IMR-90 (cell line): ENCODE data around the gene PIGP. TPM values are rescaled to one million over a fixed set of nuclear protein-coding genes. Genes with fewer than 3 reads are reported as not detected.

Source experiments
- ATAC-seq: fragments of 200-7000 bp; cut with Tn5 transposase; 2 replicates; pipeline ENCODE4 v1.9.1; 2020; ENCODE audit warnings: low read depth, mild to moderate bottlenecking, moderate library complexity
- BruUV-seq: library from RNA; stranded (reverse); fragments of 400-500 nt; replicated peaks from 2 replicates; lab custom pipeline; 2021; lab: Mats Ljungman, UMichigan
- CTCF ChIA-PET: fragments of 300-600 bp; formaldehyde crosslinking; extraction: SDS; loops from one replicate; lab custom pipeline; 2021; ENCODE audit warnings: antibody characterized with exemption; lab: Yijun Ruan, JAX
- POLR2A ChIA-PET: fragments of 300-600 bp; sonication (Branson Sonifier 250); formaldehyde crosslinking; loops from one replicate; lab custom pipeline; 2022; ENCODE audit warnings: antibody characterized with exemption; ENCODE audit not compliant: unreplicated experiment; lab: Charles Lee
- DNase-seq: peaks from one replicate; pipeline ENCODE4 v3.0.0; 2013
- H2AFZ ChIP-seq: replicated peaks from 2 replicates; pipeline ENCODE3; 2013; ENCODE audit warnings: low read length, mild to moderate bottlenecking; ENCODE audit not compliant: poor library complexity
- H2AK5ac ChIP-seq: 2 replicates; pipeline ENCODE4 v1.6.1; 2013; ENCODE audit warnings: low read depth, low read length, inconsistent platforms
- H2AK9ac ChIP-seq: replicated peaks from 2 replicates; pipeline ENCODE3; 2013; ENCODE audit warnings: mild to moderate bottlenecking, low read depth, low read length, moderate library complexity; ENCODE audit not compliant: poor library complexity
- H2BK120ac ChIP-seq: 2 replicates; pipeline ENCODE4 v1.6.1; 2013; ENCODE audit warnings: low read depth, low read length, inconsistent platforms
- H2BK15ac ChIP-seq: 3 replicates; pipeline ENCODE4 v1.6.1; 2013; ENCODE audit warnings: low read depth, low read length, inconsistent platforms
- H2BK20ac ChIP-seq: 2 replicates; pipeline ENCODE4 v1.6.1; 2013; ENCODE audit warnings: low read depth, mild to moderate bottlenecking, inconsistent platforms, low read length, moderate library complexity
- H2BK5ac ChIP-seq: 2 replicates; pipeline ENCODE4 v1.6.1; 2013; ENCODE audit warnings: mild to moderate bottlenecking, low read depth, low read length, inconsistent platforms; ENCODE audit not compliant: poor library complexity, severe bottlenecking
- H3K14ac ChIP-seq: replicated peaks from 2 replicates; pipeline ENCODE4 v1.6.1; 2013; ENCODE audit warnings: low read depth, low read length, inconsistent platforms
- H3K18ac ChIP-seq: 2 replicates; pipeline ENCODE4 v1.6.1; 2013; ENCODE audit warnings: low read depth, low read length, control low read depth
- H3K23ac ChIP-seq: 2 replicates; pipeline ENCODE4 v1.6.1; 2013; ENCODE audit warnings: low read depth, low read length, inconsistent platforms
- H3K27ac ChIP-seq: 2 replicates; pipeline ENCODE4 v1.5.1; 2013; ENCODE audit warnings: mild to moderate bottlenecking, control low read depth, low read length; ENCODE audit not compliant: insufficient read depth
- H3K27me3 ChIP-seq: 2 replicates; pipeline ENCODE4 v1.6.1; 2013; ENCODE audit warnings: low read length; ENCODE audit not compliant: control insufficient read depth, insufficient read depth
- H3K36me3 ChIP-seq: 2 replicates; pipeline ENCODE4 v1.6.1; 2013; ENCODE audit warnings: low read length, mixed read lengths; ENCODE audit not compliant: control insufficient read depth, insufficient read depth
- H3K4ac ChIP-seq: 2 replicates; pipeline ENCODE4 v1.6.1; 2013; ENCODE audit warnings: low read depth, low read length, inconsistent platforms
- H3K4me1 ChIP-seq: 2 replicates; pipeline ENCODE4 v1.6.1; 2013; ENCODE audit warnings: low read length, mixed read lengths; ENCODE audit not compliant: control insufficient read depth, insufficient read depth
- H3K4me2 ChIP-seq: 2 replicates; pipeline ENCODE4 v1.6.1; 2013; ENCODE audit warnings: low read depth, mild to moderate bottlenecking, control low read depth, low read length, moderate library complexity
- H3K4me3 ChIP-seq: 2 replicates; pipeline ENCODE4 v1.5.1; 2013; ENCODE audit warnings: low read depth, mild to moderate bottlenecking, control low read depth, low read length, moderate library complexity; ENCODE audit not compliant: insufficient read depth
- H3K56ac ChIP-seq: 2 replicates; pipeline ENCODE4 v1.6.1; 2013; ENCODE audit warnings: low read length, inconsistent platforms; ENCODE audit not compliant: insufficient read depth; ENCODE audit errors: extremely low read depth
- H3K79me1 ChIP-seq, 2 experiments: 2 replicates each; pipeline ENCODE4 v1.6.1; 2013; ENCODE audit warnings: low read length in 2 of 2, inconsistent platforms in 1 of 2, low read depth in 1 of 2
- H3K9ac ChIP-seq: 2 replicates; pipeline ENCODE4 v1.6.1; 2013; ENCODE audit warnings: low read depth, low read length, control low read depth
- H3K9me1 ChIP-seq: 2 replicates; pipeline ENCODE4 v1.6.1; 2013; ENCODE audit warnings: low read length, inconsistent platforms; ENCODE audit not compliant: insufficient read depth
- H3K9me3 ChIP-seq: 2 replicates; pipeline ENCODE4 v1.6.1; 2013; ENCODE audit warnings: low read length; ENCODE audit not compliant: control insufficient read depth, insufficient read depth
- H4K20me1 ChIP-seq: 2 replicates; pipeline ENCODE4 v1.6.1; 2013; ENCODE audit warnings: low read length, inconsistent platforms; ENCODE audit not compliant: insufficient read depth
- H4K5ac ChIP-seq: 2 replicates; pipeline ENCODE4 v1.6.1; 2013; ENCODE audit warnings: mild to moderate bottlenecking, low read depth, low read length, control low read depth
- H4K8ac ChIP-seq, 2 experiments: 2 replicates each; pipeline ENCODE4 v1.6.1; 2013; ENCODE audit warnings: low read depth in 2 of 2, low read length in 2 of 2, control low read depth in 1 of 2, inconsistent platforms in 1 of 2
- H4K91ac ChIP-seq: 2 replicates; pipeline ENCODE4 v1.6.1; 2013; ENCODE audit warnings: low read depth, low read length, inconsistent platforms; ENCODE audit not compliant: insufficient read depth
- BHLHE40 ChIP-seq: fragments of 150-350 bp; IDR thresholded peaks from 2 replicates; pipeline ENCODE4 v1.6.1; 2016; ENCODE audit warnings: mild to moderate bottlenecking, low read depth, low read length
- FOS ChIP-seq: fragments of 150-350 bp; IDR thresholded peaks from 2 replicates; pipeline ENCODE4 v1.6.1; 2016; ENCODE audit warnings: low read depth, low read length
- MAZ ChIP-seq: IDR thresholded peaks from 2 replicates; pipeline ENCODE4 v1.6.1; 2012; ENCODE audit warnings: low read depth, mild to moderate bottlenecking, low read length, improper control_type of control experiment, moderate library complexity, borderline replicate concordance
- RAD21 ChIP-seq: IDR thresholded peaks from 2 replicates; pipeline ENCODE4 v1.6.1; 2012; ENCODE audit warnings: low read length, improper control_type of control experiment
- RCOR1 ChIP-seq: IDR thresholded peaks from 2 replicates; pipeline ENCODE4 v1.6.1; 2012; ENCODE audit warnings: mild to moderate bottlenecking, low read length, improper control_type of control experiment; ENCODE audit not compliant: insufficient replicate concordance
- WGBS, 2 experiments: methylation state at CpG; one replicate each; pipeline versions ENCODE4 v1.1.5 to v1.1.7; 2013; ENCODE audit warnings: missing lambda C conversion rate in 2 of 2; ENCODE audit not compliant: insufficient read length in 1 of 2; ENCODE audit errors: extremely low coverage in 2 of 2; 5-methylcytosine and 5-hydroxymethylcytosine counted together
- dilution Hi-C: fragments of 300-500 bp; cut with HindIII; formaldehyde crosslinking; loops from one replicate; pipeline ENCODE4 v1.14.3; 2018; ENCODE audit warnings: low sequenced_read_pairs; ENCODE audit not compliant: unreplicated experiment
- in situ Hi-C: fragments of 300-500 bp; cut with MboI; formaldehyde crosslinking; loops from 3 replicates; pipeline ENCODE4 v1.14.3; 2019; ENCODE audit warnings: low sequenced_read_pairs, inconsistent platforms, mixed read lengths
- intact Hi-C: fragments of 100-400 bp; cut with micrococcal nuclease; formaldehyde crosslinking; loops from 2 replicates; pipeline ENCODE4 v1.10.0; 2022
- polyA plus RNA-seq, 3 experiments: library from polyadenylated mRNA; depleted of rRNA; stranded (reverse); fragments of >200 nt; gene quantifications; 2 replicates each; pipeline ENCODE4 v1.2.3, GENCODE V29; 2012; ENCODE audit warnings: low replicate concordance in 1 of 3
- total RNA-seq: library from RNA; depleted of rRNA; stranded (reverse); fragments of >200 nt; gene quantifications from 2 replicates; pipeline ENCODE4 v1.2.3, GENCODE V29; 2012
- TF ChIP-seq, protein P1 (sequence below): conservative IDR thresholded peaks from 2 replicates; pipeline ENCODE4 v1.5.1; 2012; ENCODE audit warnings: mild to moderate bottlenecking, low read depth, low read length, improper control_type of control experiment
- TF ChIP-seq, protein P2 (sequence below): fragments of 150-350 bp; IDR thresholded peaks from 2 replicates; pipeline ENCODE4 v1.6.1; 2017; ENCODE audit warnings: mild to moderate bottlenecking, antibody characterized with exemption, low read length, low read depth

PIGP gene
- total and polyA plus RNA-seq, 2 of the 4 experiments (the other 2 are of a cell fraction): 4.1 to 15.4 TPM

GRCh38 chr21:37032293-37032692, 40.6 kb downstream of the PIGP start:
- Histone ChIP-seq H3K9ac (no peak overlapping the region), H3K23ac (no peak overlapping the region), H2AK5ac (no peak overlapping the region), H3K9me3 (no peaks in the 10 kb centered on the region), H3K14ac (no peak overlapping the region), H3K56ac (no peak overlapping the region), H2AFZ (no peak overlapping the region), H4K91ac (no peak overlapping the region), H2BK15ac (no peak overlapping the region), H4K20me1 (peaks cover 3% of the 10 kb centered on the region; the same call in 1 of the 2 replicates), H3K36me3 (no peaks in the 10 kb centered on the region), H2AK9ac (no peak overlapping the region), H3K27me3 (peaks cover 9% of the 10 kb centered on the region; the same call in 1 of the 2 replicates), H2BK20ac (no peak overlapping the region), H2BK120ac (no peak overlapping the region), H3K79me1 (no peaks in the 10 kb centered on the region), H3K4me1 (peaks cover 3% of the 10 kb centered on the region; the same call in 1 of the 2 replicates), H3K18ac (no peak overlapping the region), H3K4me3 (no peak overlapping the region), H2BK5ac (no peak overlapping the region), H4K5ac (no peak overlapping the region), H4K8ac (no peak overlapping the region), H3K27ac (no peak overlapping the region), H3K9me1 (no peaks in the 10 kb centered on the region), H3K4me2 (no peak overlapping the region), H3K4ac (no peak overlapping the region)
- dilution Hi-C loops: no loop called here
- in situ Hi-C loops: no loop called here
- CTCF ChIA-PET: no interaction called here
- BruUV-seq: no TSS peak
- POLR2A ChIA-PET: no interaction called here
- no CpG with 5 or more reads among the region's 5 CpGs for WGBS, 2 experiments
- ATAC-seq: no peak
- TF ChIP-seq BHLHE40: no peak
- TF ChIP-seq, protein P1, sequence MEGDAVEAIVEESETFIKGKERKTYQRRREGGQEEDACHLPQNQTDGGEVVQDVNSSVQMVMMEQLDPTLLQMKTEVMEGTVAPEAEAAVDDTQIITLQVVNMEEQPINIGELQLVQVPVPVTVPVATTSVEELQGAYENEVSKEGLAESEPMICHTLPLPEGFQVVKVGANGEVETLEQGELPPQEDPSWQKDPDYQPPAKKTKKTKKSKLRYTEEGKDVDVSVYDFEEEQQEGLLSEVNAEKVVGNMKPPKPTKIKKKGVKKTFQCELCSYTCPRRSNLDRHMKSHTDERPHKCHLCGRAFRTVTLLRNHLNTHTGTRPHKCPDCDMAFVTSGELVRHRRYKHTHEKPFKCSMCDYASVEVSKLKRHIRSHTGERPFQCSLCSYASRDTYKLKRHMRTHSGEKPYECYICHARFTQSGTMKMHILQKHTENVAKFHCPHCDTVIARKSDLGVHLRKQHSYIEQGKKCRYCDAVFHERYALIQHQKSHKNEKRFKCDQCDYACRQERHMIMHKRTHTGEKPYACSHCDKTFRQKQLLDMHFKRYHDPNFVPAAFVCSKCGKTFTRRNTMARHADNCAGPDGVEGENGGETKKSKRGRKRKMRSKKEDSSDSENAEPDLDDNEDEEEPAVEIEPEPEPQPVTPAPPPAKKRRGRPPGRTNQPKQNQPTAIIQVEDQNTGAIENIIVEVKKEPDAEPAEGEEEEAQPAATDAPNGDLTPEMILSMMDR: no peak
- TF ChIP-seq RCOR1: no peak
- no peak for TF ChIP-seq FOS
- TF ChIP-seq, protein P2, sequence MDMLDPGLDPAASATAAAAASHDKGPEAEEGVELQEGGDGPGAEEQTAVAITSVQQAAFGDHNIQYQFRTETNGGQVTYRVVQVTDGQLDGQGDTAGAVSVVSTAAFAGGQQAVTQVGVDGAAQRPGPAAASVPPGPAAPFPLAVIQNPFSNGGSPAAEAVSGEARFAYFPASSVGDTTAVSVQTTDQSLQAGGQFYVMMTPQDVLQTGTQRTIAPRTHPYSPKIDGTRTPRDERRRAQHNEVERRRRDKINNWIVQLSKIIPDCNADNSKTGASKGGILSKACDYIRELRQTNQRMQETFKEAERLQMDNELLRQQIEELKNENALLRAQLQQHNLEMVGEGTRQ: no peak
- TF ChIP-seq MAZ: no peak
- no peak for TF ChIP-seq RAD21
- no peak for DNase-seq
- intact Hi-C loops: no loop called here
